ENCODE results near the gene PRR32. TPM values are rescaled to one million over a fixed set of nuclear protein-coding genes. Genes with fewer than 3 reads are reported as not detected.

Gene PRR32
- total RNA-seq, 1 donor from 2014 or later = not detected

GRCh38 chrX:126855839-126856524, 36.5 kb downstream of the PRR32 start:
- no peak for TF ChIP-seq CTCF (IDR thresholded peaks at IDR 0.05; ENCODE audit: insufficient read depth, low read length, poor library complexity, severe bottlenecking)
- no peaks in the 10 kb centered on the region for H3K36me3 ChIP-seq (ENCODE audit: control insufficient read depth, insufficient read depth, low read length)
- H3K4me3 ChIP-seq (ENCODE audit: low read depth, low read length) = no peak overlapping the region
- DNase-seq (ENCODE audit: low read depth) = no peak
- no peaks in the 10 kb centered on the region for H3K27me3 ChIP-seq (ENCODE audit: control insufficient read depth, insufficient read depth, low read length)
